ENCODE results near the gene DIP2C.
"Not testable (repeated sequence)": the region's sequence is repeated elsewhere in the genome, so short reads cannot be mapped to it uniquely, and the experiment has no call there.

DIP2C gene

DNA sequence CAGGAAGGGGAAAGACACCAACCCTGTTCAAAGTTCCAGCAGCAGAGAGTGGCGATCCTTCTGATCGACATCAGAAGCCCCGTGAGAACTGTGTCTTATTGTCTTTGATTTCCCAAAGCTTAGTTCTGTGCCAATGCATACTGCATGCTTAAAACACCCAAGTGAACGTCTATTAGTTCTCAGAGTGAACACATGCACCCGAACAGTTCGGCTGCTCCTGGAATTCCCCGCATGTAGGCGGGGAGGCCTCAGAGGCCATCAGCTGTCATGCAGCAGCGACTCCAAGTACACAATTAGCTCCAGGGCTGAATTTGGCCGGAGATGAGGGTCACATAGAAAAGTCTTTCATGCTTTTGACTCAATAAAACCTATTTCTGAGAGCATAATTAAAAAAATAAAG, 277.4 kb downstream of the DIP2C start:
- peak; percentile 12 for DNase-seq (ENCODE audit: low spot score)

DNA sequence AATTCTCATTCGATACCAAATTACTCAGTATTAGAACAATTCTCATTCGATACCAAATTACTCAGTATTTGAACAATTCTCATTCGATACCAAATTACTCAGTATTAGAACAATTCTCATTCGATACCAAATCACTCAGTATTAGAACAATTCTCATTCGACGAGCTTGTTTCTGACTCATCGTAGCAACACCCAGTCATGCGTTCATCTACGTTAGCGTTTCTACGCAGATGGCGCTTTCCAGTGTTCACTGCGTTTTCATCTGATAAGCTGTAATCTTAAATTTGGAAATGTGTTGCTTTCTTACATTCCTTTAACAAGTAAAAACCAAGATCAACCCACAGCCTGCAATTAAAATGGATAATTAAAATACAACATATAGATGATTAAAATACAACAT, 277.9 kb downstream of the DIP2C start:
- no peak for DNase-seq (ENCODE audit: low spot score)

DNA sequence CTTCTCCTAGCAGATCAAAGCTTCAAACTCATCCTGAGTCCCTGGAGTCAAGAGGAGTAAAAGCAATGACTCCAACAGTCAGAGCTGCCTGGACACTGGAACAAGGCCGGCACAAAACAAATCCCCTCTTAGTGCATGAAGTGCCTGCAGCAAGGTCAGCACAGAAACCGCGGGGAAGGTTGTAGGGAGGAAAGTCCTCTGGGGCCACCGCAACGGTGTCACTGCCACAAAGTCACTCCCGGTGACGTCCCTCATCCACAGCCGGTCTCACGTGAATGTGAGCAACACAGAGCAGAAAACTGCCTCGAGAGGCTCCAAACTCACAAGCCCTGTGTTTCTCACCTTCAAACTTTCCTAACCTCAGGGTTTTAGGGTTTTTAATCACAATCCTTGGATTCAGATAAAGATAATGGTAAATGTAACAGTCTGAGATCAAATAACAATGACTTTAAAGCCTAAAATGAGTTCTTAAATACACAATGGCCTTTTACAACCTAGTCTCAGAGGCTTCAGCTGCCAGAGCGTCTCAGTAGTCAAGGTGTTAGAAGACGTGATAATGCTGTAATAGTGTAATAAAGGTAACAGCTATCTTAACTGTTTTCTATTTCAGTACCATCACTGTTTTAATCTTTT, 279.9 kb downstream of the DIP2C start:
- DNase-seq (ENCODE audit: low spot score) = no peak

DNA sequence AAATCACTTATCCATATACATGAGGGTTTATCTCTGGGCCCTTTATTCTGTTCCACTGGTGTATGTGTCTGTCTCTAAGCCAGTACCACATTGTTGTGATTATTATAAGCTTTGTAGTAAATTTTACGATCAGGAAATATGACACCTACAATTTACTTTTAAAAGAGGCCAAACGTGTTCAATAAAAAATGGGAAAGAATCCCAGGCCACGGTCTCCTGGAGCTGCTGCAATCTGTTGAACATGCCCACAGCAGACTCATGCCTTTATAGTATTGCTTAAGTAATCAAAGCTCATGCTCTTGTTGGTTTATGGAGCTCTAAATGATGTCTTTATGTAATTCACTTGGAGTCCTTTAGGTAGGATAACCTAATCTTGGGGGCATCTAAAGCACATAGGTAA, 281.2 kb downstream of the DIP2C start:
- no peak for DNase-seq (ENCODE audit: low spot score)

DNA sequence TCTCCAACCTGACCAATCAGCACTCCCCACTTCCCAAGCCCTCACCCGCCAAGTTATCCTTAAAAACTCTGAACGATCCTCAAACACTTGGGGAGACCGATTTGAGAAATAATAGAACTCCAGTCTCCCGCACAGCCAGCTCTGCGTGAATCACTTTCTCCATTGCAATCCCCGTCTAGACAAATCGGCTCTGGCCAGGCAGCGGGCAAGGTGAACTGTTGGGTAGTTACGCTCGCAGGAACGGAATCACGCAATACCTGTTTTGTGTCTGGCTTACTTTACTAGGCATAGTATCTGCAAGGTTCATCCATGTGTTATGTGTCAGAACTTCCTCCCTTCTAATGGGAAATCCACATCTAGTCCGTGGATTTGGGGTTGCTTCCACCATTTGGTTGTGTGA, 282.5 kb downstream of the DIP2C start:
- no peak for DNase-seq (ENCODE audit: low spot score)

DNA sequence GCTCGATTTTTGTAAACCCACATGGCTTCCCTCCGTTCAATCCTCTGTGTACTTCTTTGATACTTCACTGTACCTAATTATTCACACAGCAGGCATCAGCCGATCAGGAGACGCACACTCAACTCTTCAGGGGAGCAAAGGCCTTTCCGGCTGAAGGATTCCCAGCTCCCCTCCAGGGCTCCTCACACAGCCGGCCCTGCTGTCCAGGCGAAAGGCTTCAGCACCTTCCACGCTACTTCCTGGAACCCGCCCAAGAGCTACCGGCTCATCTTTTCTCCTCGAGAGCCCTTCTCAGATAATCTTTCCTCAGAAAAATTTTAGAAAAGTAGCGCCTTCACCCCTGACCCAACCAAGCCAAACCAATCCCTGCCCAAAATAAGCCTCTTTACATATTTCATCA, 283.8 kb downstream of the DIP2C start:
- DNase-seq (ENCODE audit: low spot score) = no peak

DNA sequence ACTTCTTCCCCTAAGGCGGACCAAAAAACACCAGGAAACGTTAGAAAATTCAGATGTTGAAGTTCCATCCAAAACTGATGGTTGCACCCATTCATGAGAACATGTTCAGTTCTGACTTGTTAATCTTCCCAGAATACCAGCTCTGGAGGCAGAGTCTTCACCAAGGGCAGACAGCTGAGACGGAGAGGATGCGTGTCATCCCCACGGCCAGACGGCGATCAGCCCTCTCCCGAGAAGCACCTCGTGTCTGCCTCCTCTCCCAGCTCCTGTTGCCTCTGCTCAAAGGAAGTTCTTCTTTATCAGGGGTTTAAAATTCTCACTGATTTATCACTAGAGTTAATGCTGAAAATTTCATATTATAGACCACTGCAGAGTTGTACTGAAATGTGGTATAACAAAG, 284.5 kb downstream of the DIP2C start:
- DNase-seq (ENCODE audit: low spot score) = no peak

DNA sequence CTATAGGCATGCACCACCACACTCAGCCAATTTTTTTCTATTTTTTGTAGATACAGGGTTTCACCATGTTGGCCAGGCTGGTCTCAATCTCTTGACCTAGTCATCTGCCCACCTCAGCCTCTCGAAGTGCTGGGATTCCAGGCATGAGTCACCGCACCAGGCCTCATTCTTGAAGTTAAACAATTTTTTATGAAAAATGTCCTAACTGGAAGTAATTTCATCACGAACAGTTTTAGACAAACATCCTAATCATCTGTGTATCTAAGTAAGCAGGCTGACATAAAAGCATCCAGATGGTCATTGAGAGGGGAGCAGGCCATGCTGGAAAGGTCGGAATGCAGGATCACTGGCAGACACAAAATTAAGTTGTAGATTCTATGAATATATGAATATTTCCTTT, 285.1 kb downstream of the DIP2C start:
- DNase-seq (ENCODE audit: low spot score) = no peak

DNA sequence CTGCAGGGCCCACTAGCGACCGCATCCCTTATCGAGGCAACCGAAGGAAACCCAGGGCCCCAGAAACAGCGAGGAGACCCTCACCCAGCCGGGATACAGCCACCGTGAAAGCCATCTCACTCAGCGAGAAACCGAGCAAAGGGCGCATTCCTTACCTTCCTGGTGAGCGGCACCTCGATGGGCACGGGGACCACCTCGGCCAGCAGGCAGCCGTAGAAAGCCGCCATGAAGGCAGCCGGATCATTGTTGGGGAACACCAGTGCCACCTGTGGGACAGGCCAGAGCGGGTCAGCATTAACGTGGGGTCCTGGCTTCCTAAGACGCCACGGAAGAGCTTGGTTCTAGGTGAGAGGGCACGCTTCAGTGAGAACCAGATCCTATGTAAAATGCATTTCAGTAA, 290.5 kb downstream of the DIP2C start:
- no peak for DNase-seq (ENCODE audit: low spot score)

DNA sequence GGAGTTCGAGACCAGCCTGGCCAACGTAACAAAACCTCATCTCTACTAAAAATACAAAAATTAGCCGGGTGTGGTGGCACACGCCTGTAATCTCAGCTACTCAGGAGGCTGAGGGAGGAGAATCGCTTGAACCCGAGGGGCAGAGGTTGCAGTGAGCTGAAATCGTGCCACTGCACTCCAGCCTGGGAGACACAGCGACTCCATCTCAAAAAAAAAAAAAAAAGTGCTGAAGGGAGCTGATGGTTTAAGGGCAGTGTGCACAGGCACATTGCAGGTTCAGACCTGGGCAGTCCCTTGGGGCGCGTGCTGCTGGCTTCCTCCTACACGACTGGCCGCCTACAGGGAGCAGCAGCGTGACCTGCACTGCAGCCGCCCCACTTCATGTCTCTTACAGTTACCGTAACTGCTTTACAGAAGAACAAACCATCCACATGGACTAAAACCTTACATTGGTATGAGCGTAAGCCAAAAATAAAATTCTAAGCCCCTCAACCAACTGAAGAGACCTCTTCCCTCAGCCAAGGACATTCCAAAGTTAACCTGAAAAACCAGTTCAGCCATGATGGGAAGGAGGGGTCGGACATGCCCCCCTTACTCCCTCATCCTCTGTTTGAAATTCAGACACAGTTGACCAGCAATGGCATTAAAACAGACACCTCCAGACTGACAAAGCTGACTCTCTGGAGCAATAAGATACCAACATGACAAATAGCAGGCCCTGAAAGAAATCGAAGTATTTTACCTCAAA, 292.0 kb downstream of the DIP2C start:
- no peak for DNase-seq (ENCODE audit: low spot score)

DNA sequence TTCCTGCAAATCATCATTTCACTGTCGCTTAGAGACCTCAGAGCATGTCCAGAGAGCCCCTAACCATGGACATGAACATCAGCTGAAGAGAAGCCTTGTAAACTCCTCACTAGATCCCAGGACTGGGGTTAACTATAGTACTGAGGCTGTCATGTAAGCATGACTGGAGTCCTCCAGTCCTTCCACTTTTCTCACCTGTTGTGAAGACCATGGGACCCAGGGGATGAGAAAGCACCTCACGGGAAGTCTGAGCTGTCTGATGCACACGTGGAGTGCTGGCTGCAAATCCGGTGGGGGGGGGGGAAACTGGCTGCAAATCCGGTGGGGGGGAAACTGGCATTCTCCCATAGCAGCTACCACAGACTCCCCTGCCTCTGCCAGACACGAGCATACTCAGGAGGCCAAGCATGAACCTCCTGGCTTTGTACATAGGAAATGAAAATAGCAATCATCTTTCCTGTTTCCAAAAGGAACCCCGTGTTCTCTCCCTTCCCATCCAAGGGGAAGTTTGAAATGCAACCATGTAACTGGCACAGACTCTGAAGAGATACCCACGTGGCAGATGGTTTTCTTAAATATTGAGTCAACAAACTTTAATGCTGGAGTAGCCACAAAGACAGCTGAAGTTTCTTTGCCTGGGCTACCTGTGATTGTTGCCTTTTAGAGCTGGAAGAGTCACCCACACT, 292.8 kb downstream of the DIP2C start:
- no peak for DNase-seq (ENCODE audit: low spot score)

DNA sequence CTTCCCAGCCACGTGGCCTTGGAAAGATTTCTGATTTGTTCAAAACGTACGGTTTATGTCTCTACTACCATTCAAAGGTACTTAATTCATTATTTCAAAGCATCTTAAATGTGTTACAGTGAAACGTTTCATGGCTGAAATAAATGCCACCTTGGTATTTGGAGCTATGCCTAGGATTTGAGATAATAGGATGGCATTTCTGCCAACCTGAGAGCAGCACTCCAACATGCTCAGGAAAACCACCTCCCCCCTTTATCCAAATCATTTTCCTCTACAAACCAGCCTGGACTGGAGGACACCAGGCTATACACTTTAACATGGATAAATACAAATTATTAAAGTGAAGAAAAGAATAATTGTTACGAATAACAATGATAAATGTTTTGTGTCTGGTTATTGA, 293.4 kb downstream of the DIP2C start:
- DNase-seq (ENCODE audit: low spot score) = no peak

DNA sequence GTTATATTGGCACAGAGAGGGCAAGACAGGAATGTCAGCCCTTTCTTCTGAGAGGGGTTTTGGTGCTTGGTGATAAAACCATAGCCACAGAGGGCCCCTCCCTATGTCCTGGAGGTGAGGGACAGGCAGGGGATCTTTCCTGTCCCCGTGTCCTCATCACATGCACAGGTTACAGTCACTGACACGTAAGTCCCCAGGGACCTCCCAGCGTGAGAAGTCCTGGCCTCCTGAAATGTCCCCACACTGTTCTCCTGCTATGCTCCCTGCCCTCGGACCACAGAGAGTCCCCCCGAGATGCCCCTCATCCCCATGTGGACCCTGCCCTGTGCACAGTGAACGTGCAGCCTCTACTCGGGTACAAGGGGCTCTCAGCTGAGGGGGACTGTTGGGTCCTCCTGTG, 293.8 kb downstream of the DIP2C start:
- DNase-seq (ENCODE audit: low spot score) = no peak

DNA sequence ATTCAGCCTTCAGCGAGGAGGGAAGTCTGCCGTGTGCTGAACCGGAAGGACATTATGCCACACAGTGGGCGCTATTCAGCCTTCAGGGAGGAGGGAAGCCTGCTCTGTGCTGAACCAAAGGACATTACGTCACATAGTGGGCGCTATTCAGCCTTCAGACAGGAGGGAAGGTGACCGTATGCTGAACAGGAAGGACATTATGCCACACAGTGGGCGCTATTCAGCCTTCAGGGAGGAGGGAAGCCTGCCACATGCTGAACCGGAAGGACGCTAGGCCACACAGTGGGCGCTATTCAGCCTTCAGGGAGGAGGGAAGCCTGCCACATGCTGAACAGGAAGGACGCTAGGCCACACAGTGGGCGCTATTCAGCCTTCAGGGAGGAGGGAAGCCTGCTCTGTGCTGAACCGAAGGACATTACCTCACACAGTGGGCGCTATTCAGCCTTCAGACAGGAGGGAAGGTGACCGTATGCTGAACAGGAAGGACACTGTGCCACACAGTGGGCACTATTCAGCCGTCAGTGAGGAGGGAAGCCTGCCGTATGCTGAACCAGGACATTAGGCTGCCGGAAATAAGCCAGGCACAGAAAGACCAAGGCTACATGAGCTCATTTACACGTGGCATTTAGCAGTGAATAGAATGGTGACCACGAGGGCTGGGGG, 294.9 kb downstream of the DIP2C start:
- DNase-seq (ENCODE audit: low spot score) = not testable (repeated sequence)

DNA sequence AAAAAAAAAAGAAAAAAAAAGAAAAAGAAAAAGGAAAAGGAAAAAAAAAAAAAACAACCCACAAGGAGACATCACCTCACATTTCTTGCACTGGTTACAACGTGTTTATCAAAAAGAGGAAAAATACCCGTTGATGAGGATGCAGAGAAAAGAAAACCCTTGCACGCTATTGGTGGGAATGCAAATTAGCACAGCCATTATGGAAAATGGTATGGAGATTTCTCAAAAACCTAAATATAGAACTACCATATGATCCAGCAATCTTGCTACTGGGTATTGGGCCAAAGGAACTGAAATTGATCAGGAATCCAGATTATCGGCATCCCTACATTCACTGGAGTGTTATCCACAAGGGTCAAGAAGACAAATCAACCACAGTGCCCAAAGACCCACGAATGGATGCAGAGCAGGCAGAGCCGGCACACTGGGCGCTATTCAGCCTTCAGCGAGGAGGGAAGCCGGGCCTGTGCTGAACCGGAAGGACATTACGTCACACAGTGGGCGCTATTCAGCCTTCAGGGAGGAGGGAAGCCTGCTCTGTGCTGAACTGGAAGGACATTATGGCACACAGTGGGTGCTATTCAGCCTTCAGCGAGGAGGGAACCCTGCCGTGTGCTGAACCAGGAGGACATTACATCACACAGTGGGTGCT, 295.6 kb downstream of the DIP2C start:
- no peak for DNase-seq (ENCODE audit: low spot score)

DNA sequence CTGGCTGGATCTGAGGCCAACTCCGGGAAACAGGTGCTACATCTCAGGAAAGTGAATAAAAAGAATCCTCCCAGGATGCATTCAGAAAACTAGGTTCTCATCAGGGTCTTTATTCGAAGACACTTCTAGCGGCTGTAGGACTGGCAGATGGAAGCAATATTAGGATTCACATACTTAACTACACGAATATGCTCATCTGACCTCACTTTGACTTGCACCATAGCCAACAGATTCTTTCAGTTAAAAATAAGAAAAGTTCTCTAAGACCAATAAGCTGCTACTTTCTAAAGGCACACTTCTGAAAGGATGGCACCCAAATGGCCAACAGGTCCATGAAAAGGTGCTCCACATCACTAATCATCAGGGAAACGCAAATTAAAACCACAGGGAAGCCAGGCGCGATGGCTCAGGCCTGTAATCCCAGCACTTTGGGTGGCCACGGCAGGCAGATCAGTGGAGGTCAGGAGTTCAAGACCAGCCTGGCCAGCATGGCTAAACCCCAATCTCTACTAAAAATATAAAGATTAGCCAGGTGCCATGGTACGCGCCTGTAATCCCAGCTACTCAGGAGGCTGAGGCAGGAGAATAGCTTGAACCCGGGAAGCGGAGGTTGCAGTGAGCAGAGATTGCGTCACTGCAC, 296.2 kb downstream of the DIP2C start:
- no peak for DNase-seq (ENCODE audit: low spot score)

DNA sequence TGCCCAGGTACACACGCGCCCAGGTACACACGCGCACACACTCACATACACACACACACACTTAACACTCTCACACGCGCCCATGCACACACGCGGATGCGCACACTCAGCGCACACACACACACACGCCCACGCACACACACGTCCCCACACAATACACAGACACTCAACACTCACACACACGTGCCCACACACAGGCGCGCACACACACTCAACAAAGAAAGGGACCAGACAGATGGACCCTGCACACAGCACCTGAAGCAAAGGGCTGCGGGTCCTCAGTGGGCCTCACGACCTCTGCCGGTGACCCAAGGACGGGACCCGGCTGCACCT, 296.8 kb downstream of the DIP2C start:
- no peak for DNase-seq (ENCODE audit: low spot score)

DNA sequence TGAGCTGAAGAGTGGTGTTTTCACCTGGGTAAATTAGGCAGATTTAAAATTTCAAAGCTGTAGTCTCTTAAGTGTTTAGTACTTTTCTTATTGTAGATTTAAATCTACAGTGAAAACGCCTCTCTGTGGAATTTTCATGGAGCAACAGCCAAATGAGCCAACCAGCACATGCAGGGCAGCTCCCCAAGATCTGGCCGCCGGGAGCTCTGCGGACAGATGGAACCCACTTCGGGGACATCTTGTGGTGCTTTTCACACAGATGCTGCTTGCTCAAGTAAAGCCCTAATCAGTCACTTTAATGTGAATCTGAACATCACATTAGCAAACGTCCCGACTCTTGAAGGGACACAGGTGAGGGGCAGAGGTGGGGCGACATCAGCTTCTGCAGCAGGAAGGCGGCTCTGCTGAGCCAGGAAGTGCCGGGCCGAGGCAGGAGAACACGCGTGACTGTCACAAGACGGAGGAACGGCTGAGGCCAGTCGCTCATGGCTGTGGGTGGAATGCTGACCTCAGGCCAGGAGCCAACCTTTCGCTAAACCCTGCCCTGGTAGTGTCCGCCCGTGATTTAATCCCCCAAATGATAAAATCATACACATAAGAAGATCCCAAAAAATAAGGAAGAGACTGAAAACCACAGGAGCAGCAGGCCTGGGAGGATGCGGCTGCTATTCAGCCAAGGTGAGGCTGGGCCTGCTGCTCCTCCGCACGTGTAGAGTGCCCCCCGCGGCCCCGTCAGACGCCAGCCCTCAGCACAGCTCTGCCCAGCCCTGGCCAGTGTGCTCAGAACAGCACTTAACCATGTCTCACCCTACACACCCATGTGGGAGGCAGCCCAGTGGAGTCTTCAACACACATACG, 297.4 kb downstream of the DIP2C start:
- DNase-seq (ENCODE audit: low spot score) = no peak

DNA sequence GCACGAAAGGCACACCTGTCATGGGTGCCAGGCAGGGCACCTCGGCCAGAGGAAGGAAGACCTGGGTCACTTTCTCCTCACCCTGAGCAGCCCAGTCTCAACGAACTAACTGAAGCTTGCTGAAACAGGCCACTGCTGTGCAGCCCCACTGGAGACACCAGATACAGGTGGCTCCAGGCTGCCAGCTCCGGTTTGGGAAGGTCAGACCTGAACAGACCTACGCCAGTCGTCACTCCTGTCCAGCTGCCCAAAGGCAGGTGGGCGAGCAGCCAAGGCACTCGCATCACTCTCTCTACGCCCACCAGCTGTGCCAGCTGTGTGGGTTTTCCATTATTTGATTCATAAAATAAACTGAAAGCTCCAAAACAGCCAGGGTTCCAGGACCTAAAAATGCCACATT, 298.2 kb downstream of the DIP2C start:
- DNase-seq (ENCODE audit: low spot score) = no peak

DNA sequence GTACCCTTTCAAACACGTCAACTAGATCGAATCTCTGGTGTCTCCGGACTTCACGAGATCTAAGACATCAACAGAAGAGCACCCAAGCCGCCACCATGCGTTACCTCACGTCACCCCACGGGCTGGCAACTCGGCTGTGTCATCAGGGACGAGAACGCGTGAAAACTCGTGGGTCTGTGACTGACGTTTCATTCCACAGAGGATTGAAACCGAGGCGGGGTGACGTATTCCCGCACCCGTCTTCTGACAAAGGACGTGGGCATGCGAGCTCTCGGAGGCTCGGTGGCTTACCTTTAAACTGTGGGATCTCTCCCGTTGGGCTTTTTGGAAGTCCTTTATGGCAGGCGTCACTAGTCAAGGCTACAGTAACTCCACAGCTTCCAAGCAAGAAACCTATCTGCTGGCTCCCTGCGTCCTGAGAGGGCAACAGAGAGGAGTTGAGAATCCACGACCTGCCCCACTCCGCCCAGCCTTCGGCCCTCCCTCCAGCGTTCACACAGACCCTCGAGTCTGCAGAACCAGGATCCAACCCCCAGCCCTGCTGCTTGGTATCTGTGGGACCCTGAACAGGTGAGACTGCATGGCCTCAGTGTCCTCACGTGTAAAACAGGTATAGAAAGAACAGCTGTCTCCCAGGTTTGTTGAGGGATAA, 298.9 kb downstream of the DIP2C start:
- DNase-seq (ENCODE audit: low spot score) = no peak

Data from germinal center (tissue), 1 donor.